B cell (primary cell): Measurements from ENCODE around the gene OTULINL. TPM values are rescaled to one million over a fixed set of nuclear protein-coding genes. Genes with fewer than 3 reads are reported as not detected.

Experiments used
- ATAC-seq: fragments of 200-7000 bp; cut with Tn5 transposase; one replicate; pipeline ENCODE4 v1.10.0; 2021; ENCODE audit warnings: low read depth, mild to moderate bottlenecking, moderate number of reproducible peaks, moderate library complexity
- CTCF ChIA-PET: fragments of 350-600 bp; sonication (Branson Sonifier 250); formaldehyde crosslinking; loops from one replicate; lab custom pipeline; 2021; ENCODE audit warnings: antibody characterized with exemption, inconsistent platforms; lab: Charles Lee
- POLR2A ChIA-PET: fragments of 350-600 bp; sonication (Branson Sonifier 250); formaldehyde crosslinking; loops from one replicate; lab custom pipeline; 2021; ENCODE audit warnings: antibody characterized with exemption; lab: Charles Lee
- DNase-seq: peaks from one replicate; pipeline ENCODE4 v3.0.0; 2013
- H2AFZ ChIP-seq: 2 replicates; pipeline ENCODE4 v1.6.1; 2012; ENCODE audit warnings: mild to moderate bottlenecking, low read depth, low read length; ENCODE audit not compliant: insufficient read depth, poor library complexity, severe bottlenecking
- H3K27ac ChIP-seq, 2 donors: 1 replicate in 1 of 2; 2 replicates in 1 of 2; pipeline ENCODE4 v1.5.1; 2012 to 2013; ENCODE audit warnings: low read length in 2 of 2, mild to moderate bottlenecking in 2 of 2, moderate library complexity in 1 of 2
- H3K27me3 ChIP-seq, 4 experiments: fragments of 200-600 bp in 1 of 4; sonication (generic) in 1 of 4; replicated peaks in 1 of 4; 1 replicate in 2 of 4; 2 replicates in 2 of 4; pipeline versions ENCODE4 v1.6.1 to v1.7.0; 2013 to 2016; ENCODE audit warnings: low read length in 3 of 4, mild to moderate bottlenecking in 2 of 4, mixed read lengths in 1 of 4, moderate library complexity in 1 of 4; ENCODE audit not compliant: insufficient read depth in 4 of 4, control insufficient read depth in 3 of 4; ENCODE audit errors: control extremely low read depth in 1 of 4
- H3K36me3 ChIP-seq, 2 experiments: replicated peaks in 1 of 2; 1 replicate in 1 of 2; 2 replicates in 1 of 2; pipeline versions ENCODE4 v1.6.1 to v1.7.1; 2013; ENCODE audit warnings: low read length in 1 of 2; ENCODE audit not compliant: insufficient read depth in 2 of 2, control insufficient read depth in 1 of 2; ENCODE audit errors: control extremely low read depth in 1 of 2, extremely low read depth in 1 of 2
- H3K4me1 ChIP-seq, 2 donors: fragments of 200-600 bp in 1 of 2; sonication (generic) in 1 of 2; 1 replicate in 1 of 2; 2 replicates in 1 of 2; pipeline versions ENCODE4 v1.5.1 to v1.6.1; 2013 to 2017; ENCODE audit warnings: low read length in 2 of 2; ENCODE audit not compliant: control insufficient read depth in 2 of 2, insufficient read depth in 2 of 2
- H3K4me2 ChIP-seq: replicated peaks from 2 replicates; pipeline ENCODE3; 2012; ENCODE audit warnings: mild to moderate bottlenecking, low read depth, low read length; ENCODE audit not compliant: poor library complexity, severe bottlenecking
- H3K4me3 ChIP-seq, 5 experiments: fragments of 200-600 bp in 1 of 5; sonication (generic) in 1 of 5; 1 replicate in 3 of 5; 2 replicates in 2 of 5; pipeline versions ENCODE4 v1.5.1 to v1.7.0; 2011 to 2016; ENCODE audit warnings: low read length in 4 of 5, mild to moderate bottlenecking in 4 of 5, low read depth in 2 of 5, control low read depth in 1 of 5, moderate library complexity in 1 of 5; ENCODE audit not compliant: insufficient read depth in 1 of 5; ENCODE audit errors: control extremely low read depth in 1 of 5, extremely low read depth in 1 of 5
- H3K79me2 ChIP-seq: fragments of 200-600 bp; sonication (generic); one replicate; pipeline ENCODE4 v1.6.0; 2016; ENCODE audit warnings: low read length; ENCODE audit not compliant: control insufficient read depth, insufficient read depth
- H3K9ac ChIP-seq: fragments of 200-600 bp; sonication (generic); 2 replicates; pipeline ENCODE4 v1.6.1; 2017; ENCODE audit warnings: mild to moderate bottlenecking, low read length, moderate library complexity
- H3K9me3 ChIP-seq, 3 donors: one replicate each; pipeline versions ENCODE4 v1.6.1 to v1.7.1; 2013; ENCODE audit warnings: low read length in 2 of 3; ENCODE audit not compliant: control insufficient read depth in 2 of 3, insufficient read depth in 1 of 3; ENCODE audit errors: control extremely low read depth in 1 of 3
- H4K20me1 ChIP-seq: 2 replicates; pipeline ENCODE4 v1.6.0; 2012; ENCODE audit warnings: mild to moderate bottlenecking, low read length; ENCODE audit not compliant: insufficient read depth, control insufficient read depth, poor library complexity, severe bottlenecking
- H3K27ac Mint-ChIP-seq: one replicate; pipeline ENCODE4 v1.8.0; 2021; ENCODE audit warnings: mixed read lengths
- H3K27me3 Mint-ChIP-seq: one replicate; pipeline ENCODE4 v1.8.0; 2021; ENCODE audit warnings: mixed read lengths
- H3K4me1 Mint-ChIP-seq: one replicate; pipeline ENCODE4 v1.8.0; 2021; ENCODE audit warnings: mixed read lengths
- H3K4me3 Mint-ChIP-seq: one replicate; pipeline ENCODE4 v1.8.0; 2021; ENCODE audit warnings: mixed read lengths
- H3K9me3 Mint-ChIP-seq: one replicate; pipeline ENCODE4 v1.8.0; 2022; ENCODE audit warnings: mixed read lengths; ENCODE audit not compliant: insufficient read depth
- EZH2 ChIP-seq: IDR thresholded peaks from 2 replicates; pipeline ENCODE4 v1.6.1; 2012; ENCODE audit warnings: borderline replicate concordance, low read depth, mild to moderate bottlenecking, moderate library complexity, low read length; ENCODE audit not compliant: insufficient read depth, poor library complexity, severe bottlenecking
- WGBS: methylation state at CpG from one replicate; pipeline ENCODE4 v1.1.5; 2013; ENCODE audit warnings: missing lambda C conversion rate; ENCODE audit not compliant: insufficient coverage; 5-methylcytosine and 5-hydroxymethylcytosine counted together
- intact Hi-C: fragments of 100-400 bp; cut with micrococcal nuclease; formaldehyde crosslinking; loops from one replicate; pipeline ENCODE4 v1.10.0; 2022
- polyA plus RNA-seq: library from polyadenylated mRNA; depleted of rRNA; stranded (reverse); fragments of >200 nt; gene quantifications from 2 replicates; pipeline ENCODE4 v1.2.3, GENCODE V29; 2012
- total RNA-seq, 2 donors: library from RNA; stranded (reverse); fragments of 120-200 nt in 1 of 2; gene quantifications; 1 replicate in 1 of 2; 2 replicates in 1 of 2; pipeline versions ENCODE4 v1.2.3 to v1.2.4, GENCODE V29; 2013 to 2022
- TF ChIP-seq, protein P1 (sequence below): fragments of 200-600 bp; IDR thresholded peaks from one replicate; pipeline ENCODE4 v1.8.0; 2022; ENCODE audit warnings: antibody characterized with exemption, mild to moderate bottlenecking

OTULINL gene
- total and polyA plus RNA-seq, 2 donors (not counting 1 experiment from before 2014, with no cell fraction given): 0.33 to 0.81 TPM

DNA sequence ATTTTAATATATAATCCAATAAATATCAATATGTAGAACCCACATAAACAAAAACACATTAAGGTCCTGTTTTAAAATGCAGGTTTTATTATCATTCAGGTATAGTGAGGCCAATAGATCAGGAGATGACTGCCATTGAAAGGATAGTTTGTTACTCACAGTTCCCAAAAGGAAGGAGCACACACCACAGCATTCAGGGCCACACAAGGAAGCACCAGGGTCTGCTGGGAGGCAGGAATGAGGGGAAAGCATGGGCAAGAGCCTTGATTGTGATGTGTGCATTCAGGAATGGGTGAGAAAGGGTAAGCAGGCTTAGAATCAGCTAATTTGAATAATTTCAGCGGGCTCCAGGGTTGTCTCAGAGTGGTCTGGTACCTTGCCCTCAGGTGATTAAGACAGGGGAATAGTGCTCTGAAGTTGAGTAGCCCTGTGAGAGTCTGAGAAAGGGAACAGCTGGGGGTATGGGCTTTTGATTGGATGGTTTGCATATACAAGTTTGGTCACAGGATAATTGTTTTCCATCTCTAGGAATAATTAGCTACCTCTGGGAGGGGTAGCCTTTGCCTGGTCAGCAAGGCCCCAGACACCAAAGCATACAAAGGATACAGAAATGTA lies 63.1 kb downstream of the OTULINL start:
- no peaks in the 10 kb centered on the region for H3K79me2 ChIP-seq
- TF ChIP-seq EZH2: no peak
- TF ChIP-seq, protein P1, sequence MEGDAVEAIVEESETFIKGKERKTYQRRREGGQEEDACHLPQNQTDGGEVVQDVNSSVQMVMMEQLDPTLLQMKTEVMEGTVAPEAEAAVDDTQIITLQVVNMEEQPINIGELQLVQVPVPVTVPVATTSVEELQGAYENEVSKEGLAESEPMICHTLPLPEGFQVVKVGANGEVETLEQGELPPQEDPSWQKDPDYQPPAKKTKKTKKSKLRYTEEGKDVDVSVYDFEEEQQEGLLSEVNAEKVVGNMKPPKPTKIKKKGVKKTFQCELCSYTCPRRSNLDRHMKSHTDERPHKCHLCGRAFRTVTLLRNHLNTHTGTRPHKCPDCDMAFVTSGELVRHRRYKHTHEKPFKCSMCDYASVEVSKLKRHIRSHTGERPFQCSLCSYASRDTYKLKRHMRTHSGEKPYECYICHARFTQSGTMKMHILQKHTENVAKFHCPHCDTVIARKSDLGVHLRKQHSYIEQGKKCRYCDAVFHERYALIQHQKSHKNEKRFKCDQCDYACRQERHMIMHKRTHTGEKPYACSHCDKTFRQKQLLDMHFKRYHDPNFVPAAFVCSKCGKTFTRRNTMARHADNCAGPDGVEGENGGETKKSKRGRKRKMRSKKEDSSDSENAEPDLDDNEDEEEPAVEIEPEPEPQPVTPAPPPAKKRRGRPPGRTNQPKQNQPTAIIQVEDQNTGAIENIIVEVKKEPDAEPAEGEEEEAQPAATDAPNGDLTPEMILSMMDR: no peak
- H3K4me2 ChIP-seq: no peak overlapping the region
- H3K27me3 Mint-ChIP-seq: peaks cover 38% of the 10 kb centered on the region
- no peaks in the 10 kb centered on the region for H3K9me3 ChIP-seq
- no peaks in the 10 kb centered on the region for H4K20me1 ChIP-seq
- ATAC-seq: no peak
- ChIA-PET CTCF (interaction anchor here (0.7 to 1.3 kb wide), 3 partner anchors 8 to 293 kb away, joined by 3 to 4 read pairs (median 4); no protein-coding TSS in a partner anchor), POLR2A (no interaction called here)
- no peaks in the 10 kb centered on the region for H3K4me1 ChIP-seq
- H3K9ac ChIP-seq: no peak overlapping the region
- no peak overlapping the region for H3K27ac ChIP-seq
- H3K9me3 Mint-ChIP-seq: no peaks in the 10 kb centered on the region
- 91% methylated on average over 1 of the region's 1 CpG for WGBS
- no peak overlapping the region for H3K27ac Mint-ChIP-seq
- no peak overlapping the region for H3K4me3 ChIP-seq
- no peak overlapping the region for H3K4me3 Mint-ChIP-seq
- no peak overlapping the region for H2AFZ ChIP-seq
- intact Hi-C loops: loop anchor here (10.0 kb wide), 1 partner anchor 160 kb away; no protein-coding TSS in a partner anchor
- no peaks in the 10 kb centered on the region for H3K4me1 Mint-ChIP-seq
- no peaks in the 10 kb centered on the region for H3K36me3 ChIP-seq
- H3K27me3 ChIP-seq: peaks cover 0 to 5% (median 0%) of the 10 kb centered on the region in 4 experiments
- no peak for DNase-seq

DNA sequence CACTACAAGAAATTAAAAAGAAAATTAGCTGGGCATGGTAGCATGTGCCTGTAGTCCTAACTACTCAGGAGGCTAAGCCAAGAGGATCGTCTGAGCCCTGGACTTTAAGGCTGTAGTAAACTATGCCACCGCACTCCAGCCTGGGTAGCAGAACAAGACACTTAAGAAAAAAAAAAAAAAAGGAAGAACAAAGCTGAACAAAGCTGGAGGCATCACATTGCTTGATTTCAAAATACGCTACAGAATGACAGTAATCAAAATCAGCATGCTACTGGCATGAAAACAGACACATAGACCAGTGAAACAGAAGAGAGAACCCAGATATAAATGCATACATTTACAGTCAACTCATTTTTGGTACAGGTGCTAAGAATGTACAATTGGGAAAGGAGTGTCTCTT lies 68.5 kb downstream of the OTULINL start:
- DNase-seq (no peak), ATAC-seq (no peak)
- intact Hi-C loops: no loop called here
- Histone ChIP-seq H3K4me3 (no peak overlapping the region), H3K79me2 (no peaks in the 10 kb centered on the region), H3K27ac (no peak overlapping the region), H3K4me2 (no peak overlapping the region), H3K9ac (no peak overlapping the region), H3K9me3 (no peaks in the 10 kb centered on the region), H3K36me3 (no peaks in the 10 kb centered on the region), H2AFZ (no peak overlapping the region), H4K20me1 (no peaks in the 10 kb centered on the region), H3K27me3 (no peaks in the 10 kb centered on the region), H3K4me1 (peaks cover under 1 to 1% of the 10 kb centered on the region in 2 donors)
- WGBS: 93% methylated on average over 3 of the region's 3 CpGs
- peaks cover 20% of the 10 kb centered on the region for H3K27me3 Mint-ChIP-seq
- H3K9me3 Mint-ChIP-seq: no peaks in the 10 kb centered on the region
- ChIA-PET POLR2A (no interaction called here), CTCF (interaction anchor here (0.7 to 3.6 kb wide), 10 partner anchors 10 to 663 kb away, joined by 3 to 51 read pairs (median 10); no protein-coding TSS in a partner anchor)
- H3K27ac Mint-ChIP-seq: no peak overlapping the region
- TF ChIP-seq EZH2: no peak
- TF ChIP-seq, protein P1: no peak
- H3K4me3 Mint-ChIP-seq: no peak overlapping the region
- H3K4me1 Mint-ChIP-seq: peaks cover under 1% of the 10 kb centered on the region
